ENCODE results near the gene CYLD. TPM values are rescaled to one million over a fixed set of nuclear protein-coding genes. Genes with fewer than 3 reads are reported as not detected.

Gene CYLD
- total RNA-seq, 5 donors from 2014 or later (not counting 1 experiment from before 2014, with no cell fraction given), result 243 to 380 (median 294) TPM

DNA sequence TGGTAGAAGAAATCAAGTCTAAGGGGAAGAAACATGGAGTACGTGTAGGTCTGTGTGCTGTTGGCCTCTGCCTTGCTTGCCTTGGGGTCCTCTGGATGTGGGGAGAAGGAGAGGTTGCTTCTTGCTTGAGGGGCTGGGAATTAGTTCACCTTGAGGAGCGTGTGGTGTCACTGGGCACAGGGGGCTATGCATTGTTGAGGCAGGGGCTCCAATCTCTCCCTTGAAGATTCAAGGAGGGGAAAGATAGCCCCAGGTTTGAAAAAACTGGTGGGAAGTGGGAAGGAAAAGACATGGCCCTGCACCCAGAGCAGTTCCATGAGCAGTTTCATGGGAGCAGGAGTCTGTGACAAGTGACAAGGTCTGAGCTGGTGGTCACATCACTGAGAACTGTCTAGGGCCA is 103.4 kb downstream of the CYLD start:
- no peak for ATAC-seq (replicated peaks in 1 of 4)
- ChIA-PET CTCF (no interaction called here), POLR2A (no interaction called here)
- Histone ChIP-seq H3K4me1 (ENCODE audit: control insufficient read depth in 1 of 2, extremely low read depth in 1 of 2, insufficient read depth in 2 of 2, low read length in 2 of 2) (peaks cover 2 to 11% of the 10 kb centered on the region in 2 experiments), H3K36me3 (ENCODE audit: control insufficient read depth in 2 of 2, extremely low read depth in 1 of 2, insufficient read depth in 1 of 2, low read length in 1 of 2) (no peaks in the 10 kb centered on the region), H3K27me3 (replicated peaks in 1 of 2; ENCODE audit: control insufficient read depth in 2 of 2, extremely low read depth in 1 of 2, insufficient read depth in 2 of 2, low read length in 1 of 2) (peaks cover 0 to 15% of the 10 kb centered on the region in 2 experiments), H3K4me3 (ENCODE audit: control insufficient read depth in 1 of 2, extremely low read depth in 1 of 2, low read length in 1 of 2) (no peak overlapping the region), H3K27ac (ENCODE audit: low read length) (no peak overlapping the region), H3K9me3 (no peaks in the 10 kb centered on the region)
- Mint-ChIP-seq H3K9me3 (no peaks in the 10 kb centered on the region), H3K27ac (no peak overlapping the region), H3K36me3 (no peaks in the 10 kb centered on the region), H3K4me3 (no peak overlapping the region), H3K4me1 (peaks cover 16 to 25% (median 18%) of the 10 kb centered on the region in 3 donors), H3K27me3 (peaks cover under 1 to 18% of the 10 kb centered on the region in 2 donors)
- WGBS (ENCODE audit: insufficient coverage), result 79% methylated on average over 2 of the region's 2 CpGs
- DNase-seq, result no peak

DNA sequence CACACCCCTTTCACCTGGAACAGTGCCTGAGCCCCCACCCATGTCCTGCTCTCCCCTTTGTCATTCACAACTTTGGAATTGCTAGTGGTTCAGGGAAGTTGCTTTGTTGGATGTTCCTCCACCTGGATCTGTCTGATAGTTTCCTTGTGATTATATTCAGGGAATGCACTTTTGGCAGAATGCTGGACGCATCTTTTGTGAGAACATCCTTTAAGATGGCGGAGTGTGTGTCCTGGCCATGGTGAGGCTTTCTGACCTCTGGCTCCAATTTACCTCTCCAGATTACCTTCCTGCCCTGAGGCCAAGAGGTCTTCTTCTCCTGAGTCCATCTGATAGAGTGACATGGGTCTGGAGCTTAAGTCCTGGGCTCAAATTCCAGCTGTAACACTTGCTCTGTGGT is 104.6 kb downstream of the CYLD start:
- no peak for DNase-seq
- Mint-ChIP-seq H3K27me3 (peaks cover 3 to 28% of the 10 kb centered on the region in 2 donors), H3K4me3 (no peak overlapping the region), H3K4me1 (peaks cover 4 to 12% (median 6%) of the 10 kb centered on the region in 3 donors), H3K27ac (no peak overlapping the region), H3K9me3 (no peaks in the 10 kb centered on the region), H3K36me3 (no peaks in the 10 kb centered on the region)
- no peak overlapping the region for H3K27ac ChIP-seq (ENCODE audit: low read length)
- H3K9me3 ChIP-seq, result no peaks in the 10 kb centered on the region
- CTCF ChIA-PET, result no interaction called here
- H3K36me3 ChIP-seq (ENCODE audit: control insufficient read depth in 2 of 2, extremely low read depth in 1 of 2, insufficient read depth in 1 of 2, low read length in 1 of 2), result no peaks in the 10 kb centered on the region
- no peak overlapping the region for H3K4me3 ChIP-seq (ENCODE audit: control insufficient read depth in 1 of 2, extremely low read depth in 1 of 2, low read length in 1 of 2)
- WGBS (ENCODE audit: insufficient coverage), result 100% methylated on average over 1 of the region's 2 CpGs
- no peak for ATAC-seq (replicated peaks in 1 of 4)
- H3K4me1 ChIP-seq (ENCODE audit: control insufficient read depth in 1 of 2, extremely low read depth in 1 of 2, insufficient read depth in 2 of 2, low read length in 2 of 2), result peaks cover 0 to 2% of the 10 kb centered on the region in 2 experiments
- POLR2A ChIA-PET, result no interaction called here
- H3K27me3 ChIP-seq (replicated peaks in 1 of 2; ENCODE audit: control insufficient read depth in 2 of 2, extremely low read depth in 1 of 2, insufficient read depth in 2 of 2, low read length in 1 of 2), result peaks cover 1 to 7% of the 10 kb centered on the region in 2 experiments

DNA sequence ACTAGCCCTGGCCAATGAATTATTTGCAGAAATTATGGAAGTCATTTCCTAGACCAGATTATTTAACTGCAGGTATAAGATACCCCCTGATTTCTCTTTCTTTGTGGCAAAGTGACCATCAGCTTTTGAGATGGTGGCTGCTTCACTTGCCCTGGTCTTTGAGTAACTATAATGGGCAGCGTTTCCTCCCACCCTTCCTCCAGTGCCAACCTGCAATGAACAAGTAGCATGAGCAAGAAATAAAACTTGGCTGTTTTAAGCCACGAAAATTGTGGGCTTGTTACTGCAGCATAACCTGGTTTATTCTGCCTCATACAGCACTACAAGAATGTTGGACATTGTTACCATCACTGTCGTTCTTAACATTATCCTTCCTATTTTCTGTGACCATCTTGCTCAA is 105.3 kb downstream of the CYLD start:
- H3K9me3 ChIP-seq, result no peaks in the 10 kb centered on the region
- no peaks in the 10 kb centered on the region for H3K4me1 ChIP-seq (ENCODE audit: control insufficient read depth in 1 of 2, extremely low read depth in 1 of 2, insufficient read depth in 2 of 2, low read length in 2 of 2)
- H3K27me3 ChIP-seq (replicated peaks in 1 of 2; ENCODE audit: control insufficient read depth in 2 of 2, extremely low read depth in 1 of 2, insufficient read depth in 2 of 2, low read length in 1 of 2), result peaks cover under 1 to 5% of the 10 kb centered on the region in 2 experiments
- H3K27ac Mint-ChIP-seq, result no peak overlapping the region
- DNase-seq (no peak), ATAC-seq (replicated peaks in 1 of 4) (no peak)
- no peaks in the 10 kb centered on the region for H3K9me3 Mint-ChIP-seq
- H3K4me1 Mint-ChIP-seq, result peaks cover 0 to 7% (median 3%) of the 10 kb centered on the region in 3 donors
- CTCF ChIA-PET, result no interaction called here
- no peaks in the 10 kb centered on the region for H3K36me3 Mint-ChIP-seq
- H3K27ac ChIP-seq (ENCODE audit: low read length), result no peak overlapping the region
- H3K27me3 Mint-ChIP-seq, result peaks cover 3 to 28% of the 10 kb centered on the region in 2 donors
- no peak overlapping the region for H3K4me3 Mint-ChIP-seq
- H3K36me3 ChIP-seq (ENCODE audit: control insufficient read depth in 2 of 2, extremely low read depth in 1 of 2, insufficient read depth in 1 of 2, low read length in 1 of 2), result no peaks in the 10 kb centered on the region
- WGBS (ENCODE audit: insufficient coverage), result 64% methylated on average over 3 of the region's 3 CpGs
- POLR2A ChIA-PET, result no interaction called here
- no peak overlapping the region for H3K4me3 ChIP-seq (ENCODE audit: control insufficient read depth in 1 of 2, extremely low read depth in 1 of 2, low read length in 1 of 2)

DNA sequence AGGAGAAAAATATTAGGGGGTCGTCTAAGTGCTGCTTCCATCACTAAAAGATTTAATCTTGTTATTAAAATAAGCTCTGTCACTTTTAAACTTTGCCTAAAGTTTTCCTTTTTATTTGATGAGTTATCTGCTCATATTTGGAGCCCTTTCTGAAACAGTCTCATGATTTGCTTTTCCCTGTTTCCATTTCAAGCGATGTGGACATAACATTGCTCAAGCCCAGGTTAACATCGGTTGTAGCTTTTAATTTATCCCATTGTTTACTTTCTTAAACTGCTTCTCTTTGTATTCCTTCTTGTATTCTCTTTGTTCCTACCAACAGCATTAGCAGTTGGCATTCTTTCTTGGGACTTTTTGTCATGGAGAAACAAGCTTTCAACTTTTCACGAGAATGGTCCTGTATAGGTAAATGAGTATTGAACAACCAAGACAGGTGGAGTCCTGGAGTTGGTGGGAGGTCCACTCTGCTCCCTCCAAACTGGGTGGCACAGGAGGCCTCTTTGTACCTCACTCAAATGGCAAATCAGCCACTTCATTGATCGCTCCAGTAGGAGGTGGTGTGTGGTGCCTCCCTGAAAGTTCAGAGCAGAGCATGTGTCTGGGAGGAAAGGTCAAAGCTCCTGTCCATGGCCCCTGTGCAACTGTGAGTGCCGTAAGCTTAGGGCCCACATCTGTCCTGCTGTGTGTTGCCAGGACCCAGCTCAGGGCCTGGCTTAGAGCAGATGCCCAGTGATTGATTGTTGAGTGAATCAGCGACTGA is 107.0 kb downstream of the CYLD start:
- DNase-seq, result no peak
- H3K27ac ChIP-seq (ENCODE audit: low read length), result no peak overlapping the region
- peaks cover 2 to 5% of the 10 kb centered on the region in 2 experiments for H3K27me3 ChIP-seq (replicated peaks in 1 of 2; ENCODE audit: control insufficient read depth in 2 of 2, extremely low read depth in 1 of 2, insufficient read depth in 2 of 2, low read length in 1 of 2)
- H3K36me3 ChIP-seq (ENCODE audit: control insufficient read depth in 2 of 2, extremely low read depth in 1 of 2, insufficient read depth in 1 of 2, low read length in 1 of 2), result no peaks in the 10 kb centered on the region
- Mint-ChIP-seq H3K4me1 (no peaks in the 10 kb centered on the region), H3K27ac (no peak overlapping the region), H3K27me3 (peaks cover 14 to 34% of the 10 kb centered on the region in 2 donors), H3K36me3 (no peaks in the 10 kb centered on the region), H3K4me3 (no peak overlapping the region), H3K9me3 (no peaks in the 10 kb centered on the region)
- no peaks in the 10 kb centered on the region for H3K4me1 ChIP-seq (ENCODE audit: control insufficient read depth in 1 of 2, extremely low read depth in 1 of 2, insufficient read depth in 2 of 2, low read length in 2 of 2)
- no peak overlapping the region for H3K4me3 ChIP-seq (ENCODE audit: control insufficient read depth in 1 of 2, extremely low read depth in 1 of 2, low read length in 1 of 2)
- WGBS (ENCODE audit: insufficient coverage), result 92% methylated on average over 4 of the region's 7 CpGs
- ATAC-seq (replicated peaks in 1 of 4), result no peak
- ChIA-PET CTCF (interaction anchor here in 1 of 2 donors (0.6 kb wide), 1 partner anchor 12 kb away, joined by 4 read pairs; no protein-coding TSS in a partner anchor), POLR2A (no interaction called here)
- H3K9me3 ChIP-seq, result no peaks in the 10 kb centered on the region

Other genes with a start within 250 kb of the CYLD start
- 10 to 100 TPM in 3 of 5 donors, 1 to 10 TPM in 2; 5.5 to 22.2 (median 15.8) TPM for gene NKD1, start 193.7 kb upstream of the CYLD start, total RNA-seq
- 10 to 100 TPM; 38.8 to 85.2 (median 69.6) TPM for gene SNX20, start 60.8 kb upstream of the CYLD start, total RNA-seq
- 1 to 10 TPM; 2.4 to 7.6 (median 3.1) TPM for gene NOD2, start 48.5 kb upstream of the CYLD start, total RNA-seq

All from T-cell (primary cell).